H9 (cell line): Measurements from ENCODE around the gene GOLGA6A. TPM values are rescaled to one million over a fixed set of nuclear protein-coding genes. Genes with fewer than 3 reads are reported as not detected.
A peak's percentile ranks its signal among the peaks of the same experiment; 100 is the strongest.

Experiments
- DNase-seq: peaks from one replicate; pipeline ENCODE4 v3.0.0-alpha.2; 2017
- H2AFZ ChIP-seq: one replicate; pipeline ENCODE4 v1.6.1; 2013; ENCODE audit warnings: mild to moderate bottlenecking, low read length, control low read depth, moderate library complexity
- H2AK5ac ChIP-seq: 2 replicates; pipeline ENCODE4 v1.6.1; 2013; ENCODE audit warnings: low read length, control low read depth, mixed read lengths; ENCODE audit not compliant: insufficient read length
- H2BK120ac ChIP-seq: one replicate; pipeline ENCODE4 v1.6.1; 2013; ENCODE audit warnings: low read depth, mild to moderate bottlenecking, low read length, control low read depth, inconsistent platforms; ENCODE audit not compliant: poor library complexity, severe bottlenecking
- H2BK12ac ChIP-seq: 2 replicates; pipeline ENCODE4 v1.6.1; 2013; ENCODE audit warnings: low read length, control low read depth, mixed read lengths, low read depth; ENCODE audit not compliant: insufficient read length
- H2BK15ac ChIP-seq: 2 replicates; pipeline ENCODE4 v1.6.1; 2013; ENCODE audit warnings: low read depth, low read length, control low read depth
- H2BK20ac ChIP-seq: one replicate; pipeline ENCODE4 v1.6.1; 2013; ENCODE audit warnings: low read depth, mild to moderate bottlenecking, low read length, control low read depth, inconsistent platforms; ENCODE audit not compliant: poor library complexity, severe bottlenecking
- H2BK5ac ChIP-seq: 2 replicates; pipeline ENCODE4 v1.6.1; 2013; ENCODE audit warnings: low read length, control low read depth, mixed read lengths; ENCODE audit not compliant: insufficient read length
- H3K14ac ChIP-seq: 2 replicates; pipeline ENCODE4 v1.6.1; 2013; ENCODE audit warnings: low read length, control low read depth; ENCODE audit not compliant: insufficient read depth
- H3K18ac ChIP-seq: 2 replicates; pipeline ENCODE4 v1.6.1; 2013; ENCODE audit warnings: low read depth, mild to moderate bottlenecking, mixed read lengths, low read length, control low read depth; ENCODE audit not compliant: insufficient read length
- H3K23ac ChIP-seq: 2 replicates; pipeline ENCODE4 v1.6.1; 2013; ENCODE audit warnings: low read length, control low read depth, mixed read lengths, low read depth; ENCODE audit not compliant: insufficient read length
- H3K23me2 ChIP-seq: 2 replicates; pipeline ENCODE4 v1.6.1; 2013; ENCODE audit warnings: low read depth, mild to moderate bottlenecking, mixed read lengths, low read length, control low read depth; ENCODE audit not compliant: insufficient read length, poor library complexity, severe bottlenecking
- H3K27ac ChIP-seq: 2 replicates; pipeline ENCODE4 v1.5.1; 2013; ENCODE audit warnings: low read length, control low read depth, mixed read lengths, low read depth; ENCODE audit not compliant: insufficient read length
- H3K27me3 ChIP-seq: 2 replicates; pipeline ENCODE4 v1.6.1; 2013; ENCODE audit warnings: low read length, control low read depth, inconsistent platforms; ENCODE audit not compliant: insufficient read depth
- H3K4ac ChIP-seq: 2 replicates; pipeline ENCODE4 v1.6.1; 2013; ENCODE audit warnings: low read depth, mild to moderate bottlenecking, control low read depth, inconsistent platforms, low read length, moderate library complexity
- H3K4me1 ChIP-seq: 2 replicates; pipeline ENCODE4 v1.6.1; 2013; ENCODE audit warnings: low read length, control low read depth, inconsistent platforms; ENCODE audit not compliant: insufficient read depth
- H3K4me2 ChIP-seq: 2 replicates; pipeline ENCODE4 v1.6.1; 2013; ENCODE audit warnings: low read length, control low read depth, mixed read lengths; ENCODE audit not compliant: insufficient read length, insufficient read depth
- H3K56ac ChIP-seq: 2 replicates; pipeline ENCODE4 v1.6.1; 2013; ENCODE audit warnings: low read depth, mild to moderate bottlenecking, mixed read lengths, low read length, control low read depth; ENCODE audit not compliant: insufficient read length
- H3K79me1 ChIP-seq: 2 replicates; pipeline ENCODE4 v1.6.1; 2013; ENCODE audit warnings: low read depth, mild to moderate bottlenecking, moderate library complexity, low read length, control low read depth, inconsistent platforms; ENCODE audit not compliant: insufficient read depth, poor library complexity, severe bottlenecking
- H3K79me2 ChIP-seq: 2 replicates; pipeline ENCODE4 v1.6.1; 2013; ENCODE audit warnings: low read length, control low read depth, inconsistent platforms; ENCODE audit not compliant: insufficient read depth
- H3K9ac ChIP-seq: 2 replicates; pipeline ENCODE4 v1.6.1; 2013; ENCODE audit warnings: low read length, control low read depth, mixed read lengths; ENCODE audit not compliant: insufficient read length; ENCODE audit errors: extremely low read depth
- H3K9me3 ChIP-seq: one replicate; pipeline ENCODE4 v1.6.1; 2013; ENCODE audit warnings: low read depth, low read length, inconsistent platforms; ENCODE audit not compliant: control insufficient read depth
- H3T11ph ChIP-seq: one replicate; pipeline ENCODE4 v1.6.1; 2013; ENCODE audit warnings: mild to moderate bottlenecking, low read length, control low read depth, inconsistent platforms
- H4K20me1 ChIP-seq: one replicate; pipeline ENCODE4 v1.6.1; 2013; ENCODE audit not compliant: control insufficient read depth, insufficient read length, insufficient read depth
- H4K5ac ChIP-seq: 2 replicates; pipeline ENCODE4 v1.6.1; 2013; ENCODE audit warnings: low read depth, mild to moderate bottlenecking, mixed read lengths, low read length, control low read depth; ENCODE audit not compliant: insufficient read length
- H4K8ac ChIP-seq: replicated peaks from 2 replicates; pipeline ENCODE4 v1.6.1; 2013; ENCODE audit warnings: low read length, control low read depth, mixed read lengths, low read depth; ENCODE audit not compliant: insufficient read length
- H4K91ac ChIP-seq: 2 replicates; pipeline ENCODE4 v1.6.1; 2013; ENCODE audit warnings: low read depth, mild to moderate bottlenecking, moderate library complexity, mixed read lengths, low read length, control low read depth; ENCODE audit not compliant: insufficient read length
- H3K27ac Mint-ChIP-seq, 3 experiments: 2 replicates in 2 of 3; 3 replicates in 1 of 3; pipeline ENCODE4 v1.8.0; 2020 to 2021; ENCODE audit warnings: mixed read lengths in 3 of 3, mild to moderate bottlenecking in 1 of 3, moderate library complexity in 1 of 3
- H3K27me3 Mint-ChIP-seq: 2 replicates; pipeline ENCODE4 v1.8.0; 2021; ENCODE audit warnings: low read depth, mild to moderate bottlenecking, moderate library complexity, mixed read lengths
- H3K36me3 Mint-ChIP-seq, 3 experiments: 2 replicates in 2 of 3; 3 replicates in 1 of 3; pipeline ENCODE4 v1.8.0; 2020 to 2021; ENCODE audit warnings: low read depth in 3 of 3, mixed read lengths in 3 of 3; ENCODE audit not compliant: insufficient read depth in 1 of 3
- H3K4me1 Mint-ChIP-seq, 2 experiments: 2 replicates each; pipeline ENCODE4 v1.8.0; 2020; ENCODE audit warnings: mixed read lengths in 2 of 2
- H3K4me3 Mint-ChIP-seq, 2 experiments: 2 replicates in 1 of 2; 3 replicates in 1 of 2; pipeline ENCODE4 v1.8.0; 2020 to 2021; ENCODE audit warnings: mild to moderate bottlenecking in 2 of 2, mixed read lengths in 2 of 2, moderate library complexity in 1 of 2
- H3K9me3 Mint-ChIP-seq, 2 experiments: 2 replicates in 1 of 2; 3 replicates in 1 of 2; pipeline ENCODE4 v1.8.0; 2020; ENCODE audit warnings: mild to moderate bottlenecking in 2 of 2, mixed read lengths in 2 of 2, moderate library complexity in 1 of 2
- WGBS: extraction: QIAGEN DNeasy Blood & Tissue Kit; methylation state at CpG from one replicate; pipeline ENCODE4 v1.1.7; 2013; ENCODE audit warnings: missing lambda C conversion rate, low lambda C conversion rate, mixed read lengths; ENCODE audit not compliant: insufficient read length; ENCODE audit errors: extremely low coverage; 5-methylcytosine and 5-hydroxymethylcytosine counted together
- total RNA-seq: library from RNA; stranded (reverse); gene quantifications from 2 replicates; pipeline ENCODE4 v1.2.1, GENCODE V29; 2021
- TF ChIP-seq, protein P1 (sequence below): fragments of 200-600 bp; sonication (generic); conservative IDR thresholded peaks from 3 replicates; pipeline ENCODE4 v1.8.0; 2021; ENCODE audit warnings: antibody characterized with exemption, mild to moderate bottlenecking

Gene GOLGA6A
- total RNA-seq, 1 experiment from 2014 or later, result 0.72 TPM

GRCh38 chr15:74131628-74132413 is 49.5 kb upstream of the GOLGA6A start:
- no peak overlapping the region for H2BK5ac ChIP-seq
- no peak overlapping the region for H3K4ac ChIP-seq
- H4K5ac ChIP-seq, result no peak overlapping the region
- no peak overlapping the region for H3K56ac ChIP-seq
- H4K91ac ChIP-seq, result no peak overlapping the region
- H2BK12ac ChIP-seq, result no peak overlapping the region
- H3T11ph ChIP-seq, result no peak overlapping the region
- H3K4me2 ChIP-seq, result peak overlapping the region; percentile 82
- no peak overlapping the region for H2AFZ ChIP-seq
- peaks cover 27% of the 10 kb centered on the region for H3K23me2 ChIP-seq
- Mint-ChIP-seq H3K36me3 (peaks cover 0 to 1% (median 0%) of the 10 kb centered on the region in 3 experiments; a peak in 3 of 7 replicates), H3K4me1 (peaks cover 57 to 68% of the 10 kb centered on the region in 2 experiments), H3K4me3 (peak overlapping the region in 1 of 2 experiments; percentile 78; a peak in 3 of 5 replicates), H3K9me3 (peaks cover 2 to 6% of the 10 kb centered on the region in 2 experiments; a peak in 2 of 5 replicates), H3K27ac (no peak overlapping the region), H3K27me3 (peaks cover 98% of the 10 kb centered on the region)
- no peak overlapping the region for H4K8ac ChIP-seq
- TF ChIP-seq, protein P1, sequence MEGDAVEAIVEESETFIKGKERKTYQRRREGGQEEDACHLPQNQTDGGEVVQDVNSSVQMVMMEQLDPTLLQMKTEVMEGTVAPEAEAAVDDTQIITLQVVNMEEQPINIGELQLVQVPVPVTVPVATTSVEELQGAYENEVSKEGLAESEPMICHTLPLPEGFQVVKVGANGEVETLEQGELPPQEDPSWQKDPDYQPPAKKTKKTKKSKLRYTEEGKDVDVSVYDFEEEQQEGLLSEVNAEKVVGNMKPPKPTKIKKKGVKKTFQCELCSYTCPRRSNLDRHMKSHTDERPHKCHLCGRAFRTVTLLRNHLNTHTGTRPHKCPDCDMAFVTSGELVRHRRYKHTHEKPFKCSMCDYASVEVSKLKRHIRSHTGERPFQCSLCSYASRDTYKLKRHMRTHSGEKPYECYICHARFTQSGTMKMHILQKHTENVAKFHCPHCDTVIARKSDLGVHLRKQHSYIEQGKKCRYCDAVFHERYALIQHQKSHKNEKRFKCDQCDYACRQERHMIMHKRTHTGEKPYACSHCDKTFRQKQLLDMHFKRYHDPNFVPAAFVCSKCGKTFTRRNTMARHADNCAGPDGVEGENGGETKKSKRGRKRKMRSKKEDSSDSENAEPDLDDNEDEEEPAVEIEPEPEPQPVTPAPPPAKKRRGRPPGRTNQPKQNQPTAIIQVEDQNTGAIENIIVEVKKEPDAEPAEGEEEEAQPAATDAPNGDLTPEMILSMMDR, result no peak
- H3K9ac ChIP-seq, result no peak overlapping the region
- no peak overlapping the region for H3K27ac ChIP-seq
- no peak overlapping the region for H2BK120ac ChIP-seq
- no peak overlapping the region for H2BK20ac ChIP-seq
- H3K9me3 ChIP-seq, result no peaks in the 10 kb centered on the region
- H2AK5ac ChIP-seq, result no peak overlapping the region
- H3K14ac ChIP-seq, result no peak overlapping the region
- no peak for DNase-seq
- no peaks in the 10 kb centered on the region for H3K79me1 ChIP-seq
- H3K23ac ChIP-seq, result no peak overlapping the region
- WGBS, result no CpG with 5 or more reads among the region's 20 CpGs
- H2BK15ac ChIP-seq, result no peak overlapping the region
- no peaks in the 10 kb centered on the region for H3K79me2 ChIP-seq
- no peaks in the 10 kb centered on the region; the same call in 1 of the 2 replicates for H3K4me1 ChIP-seq
- no peak overlapping the region for H3K18ac ChIP-seq
- peaks cover 4% of the 10 kb centered on the region for H4K20me1 ChIP-seq
- H3K27me3 ChIP-seq, result peaks cover 77% of the 10 kb centered on the region
